HS-5 (cell line): ENCODE measurements around the gene HERC4.
"Not testable (repeated sequence)": the region's sequence is repeated elsewhere in the genome, so short reads cannot be mapped to it uniquely, and the experiment has no call there.

Source experiments
- DNase-seq: peaks from one replicate; pipeline ENCODE4 v3.0.0-alpha.2; 2012; ENCODE audit warnings: low read depth

Gene HERC4

DNA sequence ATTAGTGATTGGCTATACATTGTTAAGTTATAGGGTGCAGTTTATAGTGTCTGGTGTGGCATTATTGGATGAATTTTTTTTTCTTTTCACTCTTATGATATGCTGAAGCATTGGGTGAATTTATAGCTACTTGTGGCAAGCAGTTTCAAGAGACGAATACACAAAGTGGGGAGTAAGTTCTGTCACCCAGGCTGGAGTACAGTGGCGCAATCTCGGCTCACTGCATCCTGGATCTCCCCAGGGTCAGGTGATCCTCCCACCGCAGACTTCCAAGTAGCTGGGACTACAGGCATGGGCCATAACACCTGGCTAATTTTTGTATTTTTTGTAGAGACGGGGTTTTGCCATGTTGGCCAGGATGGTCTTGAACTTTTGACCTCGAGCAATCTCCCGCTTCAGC lies 196.9 kb downstream of the HERC4 start:
- no peak for DNase-seq

DNA sequence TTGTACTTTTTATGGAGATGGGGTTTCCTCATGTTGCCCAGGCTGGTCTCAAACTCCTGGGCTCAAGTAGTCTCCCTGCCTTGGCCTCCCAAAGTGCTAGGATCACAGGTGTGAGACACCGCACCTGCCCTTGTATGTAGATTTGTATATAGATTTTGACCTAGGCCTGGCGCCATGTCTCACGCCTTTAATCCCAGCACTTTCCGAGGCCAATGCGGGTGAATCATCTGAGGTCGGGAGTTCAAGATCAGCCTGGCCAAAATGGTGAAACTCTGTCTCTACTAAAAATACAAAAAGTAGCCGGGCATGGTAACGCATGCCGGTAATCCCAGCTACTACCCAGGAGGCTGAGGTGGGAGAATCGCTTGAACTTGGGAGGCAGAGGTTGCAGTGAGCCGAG lies 197.7 kb downstream of the HERC4 start:
- not testable (repeated sequence) for DNase-seq

DNA sequence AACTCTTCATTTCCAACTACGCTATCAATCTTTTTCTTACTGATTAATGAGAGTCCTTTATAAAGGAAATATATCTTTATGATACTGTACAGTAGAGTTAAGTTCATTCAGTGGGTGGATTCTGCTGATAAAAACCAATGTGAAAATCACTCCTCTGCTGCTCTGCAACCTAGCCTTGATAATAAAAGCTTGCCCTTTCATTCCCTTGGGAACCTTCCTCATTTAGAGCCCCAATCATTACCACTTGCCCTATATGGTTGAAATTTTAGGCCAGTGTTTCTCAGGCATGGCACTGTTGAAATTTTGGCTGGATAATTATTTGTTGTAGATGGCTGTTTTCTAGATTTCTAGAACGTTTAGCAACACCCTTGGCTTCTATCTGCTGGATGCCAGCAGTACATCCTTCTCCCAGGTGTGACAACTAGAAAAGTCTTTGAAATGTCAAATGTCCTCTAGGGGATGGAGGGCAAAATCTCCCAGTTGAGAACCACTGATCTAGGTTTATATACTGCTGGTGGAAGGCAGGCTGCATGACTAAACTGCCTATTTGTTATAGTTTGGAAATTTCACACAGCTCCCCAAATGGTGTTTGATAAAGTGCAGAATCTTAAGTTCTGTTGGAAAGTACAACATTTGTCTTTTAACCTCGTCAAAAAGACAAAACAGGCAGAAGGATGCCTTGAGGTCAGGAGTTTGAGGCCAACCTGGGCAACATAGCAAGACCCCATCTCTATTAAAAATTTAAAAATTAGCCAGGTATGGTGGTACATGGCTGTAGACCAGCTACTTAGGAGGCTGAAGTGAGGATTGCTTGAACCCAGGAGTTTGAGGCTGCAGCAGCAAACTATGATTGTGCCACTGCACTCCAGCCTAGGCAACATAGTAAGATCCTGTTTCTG lies 199.5 kb downstream of the HERC4 start:
- no peak for DNase-seq
